MCF 10A (cell line): ENCODE data around the gene SSBP3. TPM values are rescaled to one million over a fixed set of nuclear protein-coding genes. Genes with fewer than 3 reads are reported as not detected.
A peak's percentile ranks its signal among the peaks of the same experiment; 100 is the strongest.

ENCODE experiments used
- BruUV-seq: library from RNA; stranded (reverse); fragments of 400-500 nt; replicated peaks from 2 replicates; lab custom pipeline; 2021; lab: Mats Ljungman, UMichigan
- CTCF ChIA-PET: fragments of 300-600 bp; sonication (Branson Sonifier 250); formaldehyde crosslinking; extraction: SDS; loops from one replicate; lab custom pipeline; 2021; ENCODE audit warnings: antibody characterized with exemption, inconsistent platforms; lab: Yijun Ruan, JAX
- POLR2A ChIA-PET: fragments of 300-600, 350-650 bp; sonication (Branson Sonifier 250); formaldehyde crosslinking; extraction: SDS; loops from one replicate; lab custom pipeline; 2020; ENCODE audit warnings: antibody characterized with exemption, inconsistent platforms; lab: Yijun Ruan, JAX
- DNase-seq: peaks from one replicate; pipeline ENCODE4 v3.0.0-alpha.2; 2018; ENCODE audit not compliant: unreplicated experiment
- H3K27ac Mint-ChIP-seq: one replicate; pipeline ENCODE4 v1.8.0; 2022; ENCODE audit warnings: mild to moderate bottlenecking, low read depth, mixed read lengths; ENCODE audit not compliant: unreplicated experiment
- H3K27me3 Mint-ChIP-seq: one replicate; pipeline ENCODE4 v1.8.0; 2022; ENCODE audit warnings: mixed read lengths; ENCODE audit not compliant: insufficient read depth, unreplicated experiment
- H3K36me3 Mint-ChIP-seq: one replicate; pipeline ENCODE4 v1.8.0; 2022; ENCODE audit warnings: mild to moderate bottlenecking, moderate library complexity, mixed read lengths; ENCODE audit not compliant: insufficient read depth, unreplicated experiment
- H3K4me1 Mint-ChIP-seq: one replicate; pipeline ENCODE4 v1.8.0; 2022; ENCODE audit warnings: mixed read lengths; ENCODE audit not compliant: insufficient read depth, unreplicated experiment
- H3K4me3 Mint-ChIP-seq: one replicate; pipeline ENCODE4 v1.8.0; 2022; ENCODE audit warnings: mild to moderate bottlenecking, moderate library complexity, mixed read lengths; ENCODE audit not compliant: unreplicated experiment
- H3K9me3 Mint-ChIP-seq: one replicate; pipeline ENCODE4 v1.8.0; 2022; ENCODE audit warnings: mixed read lengths; ENCODE audit not compliant: unreplicated experiment
- CTCF ChIP-seq: fragments of 200-600 bp; IDR thresholded peaks from one replicate; pipeline ENCODE4 v1.8.0; 2022; ENCODE audit warnings: antibody characterized with exemption, mild to moderate bottlenecking; ENCODE audit not compliant: unreplicated experiment
- intact Hi-C: fragments of 100-400 bp; cut with micrococcal nuclease; formaldehyde crosslinking; loops from 2 replicates; pipeline ENCODE4 v1.14.1; 2022
- total RNA-seq: library from RNA; stranded (reverse); gene quantifications from 2 replicates; pipeline ENCODE4 v1.2.3, GENCODE V29; 2022

SSBP3 gene
- total RNA-seq, 1 experiment from 2014 or later: 8.6 TPM

GRCh38 chr1:54230507-54231339 lies 175.5 kb downstream of the SSBP3 start:
- H3K9me3 Mint-ChIP-seq: no peaks in the 10 kb centered on the region
- no peak overlapping the region for H3K4me3 Mint-ChIP-seq
- no peak overlapping the region for H3K27ac Mint-ChIP-seq
- intact Hi-C loops: no loop called here
- CTCF ChIA-PET: interaction anchor here (0.7 kb wide), 1 partner anchor 238 kb away, joined by 3 read pairs; no protein-coding TSS in a partner anchor
- BruUV-seq: no TSS peak
- no peak for DNase-seq
- TF ChIP-seq CTCF: no peak
- peaks cover 5% of the 10 kb centered on the region for H3K36me3 Mint-ChIP-seq
- H3K4me1 Mint-ChIP-seq: peaks cover 16% of the 10 kb centered on the region
- H3K27me3 Mint-ChIP-seq: no peaks in the 10 kb centered on the region
- POLR2A ChIA-PET: interaction anchor here (0.8 kb wide), 1 partner anchor 30 kb away, joined by 3 read pairs; no protein-coding TSS in a partner anchor

- peak; percentile 47 for DNase-seq
- BruUV-seq: no TSS peak
- peaks cover 16% of the 10 kb centered on the region for H3K4me1 Mint-ChIP-seq
- no peaks in the 10 kb centered on the region for H3K27me3 Mint-ChIP-seq
- peaks cover 5% of the 10 kb centered on the region for H3K36me3 Mint-ChIP-seq
- no peak overlapping the region for H3K27ac Mint-ChIP-seq
- intact Hi-C loops: no loop called here
- CTCF ChIA-PET: interaction anchor here (0.9 kb wide), 2 partner anchors 22 to 30 kb away, joined by 3 read pairs; no protein-coding TSS in a partner anchor
- H3K4me3 Mint-ChIP-seq: no peak overlapping the region
- TF ChIP-seq CTCF: no peak
- POLR2A ChIA-PET: interaction anchor here (0.8 kb wide), 1 partner anchor 178 kb away, joined by 3 read pairs; no protein-coding TSS in a partner anchor
- no peaks in the 10 kb centered on the region for H3K9me3 Mint-ChIP-seq
These were observed 176.8 kb downstream of the SSBP3 start for GRCh38 chr1:54229281-54229891.

- no TSS peak for BruUV-seq
- no peak for DNase-seq
- ChIA-PET POLR2A (interaction anchor here (0.8 kb wide), 1 partner anchor 179 kb away, joined by 3 read pairs; no protein-coding TSS in a partner anchor), CTCF (interaction anchor here (0.7 kb wide), 1 partner anchor 106 kb away, joined by 3 read pairs; no protein-coding TSS in a partner anchor)
- Mint-ChIP-seq H3K27ac (no peak overlapping the region), H3K9me3 (no peaks in the 10 kb centered on the region), H3K36me3 (peaks cover 12% of the 10 kb centered on the region), H3K27me3 (no peaks in the 10 kb centered on the region), H3K4me1 (peaks cover 16% of the 10 kb centered on the region), H3K4me3 (no peak overlapping the region)
- no peak for TF ChIP-seq CTCF
- intact Hi-C loops: no loop called here
These were observed 177.5 kb downstream of the SSBP3 start for GRCh38 chr1:54228638-54229079.

GRCh38 chr1:54227891-54228310 lies 178.3 kb downstream of the SSBP3 start:
- H3K4me3 Mint-ChIP-seq: no peak overlapping the region
- DNase-seq: no peak
- peaks cover 16% of the 10 kb centered on the region for H3K4me1 Mint-ChIP-seq
- H3K27ac Mint-ChIP-seq: no peak overlapping the region
- H3K36me3 Mint-ChIP-seq: peaks cover 12% of the 10 kb centered on the region
- BruUV-seq: no TSS peak
- intact Hi-C loops: no loop called here
- POLR2A ChIA-PET: interaction anchor here (0.7 to 1.0 kb wide), 2 partner anchors 19 to 72 kb away, joined by 3 read pairs; no protein-coding TSS in a partner anchor
- CTCF ChIA-PET: interaction anchor here (0.6 to 0.8 kb wide), 4 partner anchors 102 to 1074 kb away, joined by 3 to 4 read pairs (median 4); partner anchors contain the start of gene SSBP3
- no peaks in the 10 kb centered on the region for H3K9me3 Mint-ChIP-seq
- no peak for TF ChIP-seq CTCF
- H3K27me3 Mint-ChIP-seq: no peaks in the 10 kb centered on the region
